ENCODE results near the gene MRPL54.

- TF ChIP-seq CTCF (IDR thresholded peaks at IDR 0.05 in 4 of 5, conservative IDR thresholded peaks at IDR 0.05 in 1 of 5): no peak
- TF ChIP-seq POLR2A (IDR thresholded peaks at IDR 0.05): no peak
Observed at GRCh38 chr19:3771000-3771905, 8.8 kb downstream of the MRPL54 start.
